Stimulated activated CD4-positive, alpha-beta T cell treated with anti-CD3 and anti-CD28 coated beads, Interleukin-2, amount 100 ng/mL, for 4 hours (primary cell): ENCODE data around the gene TRIP6.
A peak's percentile ranks its signal among the peaks of the same experiment; 100 is the strongest.

ENCODE experiments used
- DNase-seq: peaks from one replicate; pipeline ENCODE4 v3.0.0-alpha.2; 2020; ENCODE audit warnings: low read depth

TRIP6 gene

DNA sequence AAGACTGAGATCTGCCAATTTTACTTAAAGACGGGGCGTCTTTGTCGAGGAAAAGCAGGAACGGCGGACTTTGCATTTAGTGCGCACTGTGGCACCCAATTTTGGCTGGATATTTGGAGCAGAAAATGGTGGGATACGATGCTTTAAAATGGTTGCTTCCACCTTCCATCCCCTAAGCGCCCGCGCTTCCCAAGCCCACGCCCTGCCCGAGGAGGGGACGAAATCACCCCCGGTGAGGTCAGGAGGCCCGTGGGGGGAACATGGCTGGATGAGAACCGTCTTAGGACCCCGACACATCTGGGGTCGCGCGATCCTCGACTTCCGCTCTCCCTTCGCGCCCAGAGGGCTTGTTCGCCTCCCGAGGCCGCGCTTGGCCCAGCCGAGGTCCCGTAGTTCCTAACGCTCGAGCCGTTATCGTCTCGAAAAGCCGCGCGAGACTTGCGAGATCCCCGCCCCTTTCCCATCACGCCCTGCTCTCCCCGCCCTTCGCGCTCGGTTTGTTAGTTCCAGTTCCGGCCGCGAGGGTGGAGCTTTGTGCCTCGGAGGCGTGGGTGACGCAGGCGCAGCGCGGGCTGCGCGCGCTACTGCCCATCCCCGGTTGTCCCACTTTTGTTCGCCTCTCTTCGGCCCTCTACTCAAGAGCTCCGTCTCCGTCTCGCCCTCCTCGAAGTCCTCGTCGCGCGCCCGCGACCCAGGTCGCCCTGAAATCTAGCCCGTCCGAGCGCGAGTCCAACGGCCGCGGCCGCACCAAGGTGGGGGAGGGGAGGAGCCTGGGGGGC is 7.6 kb downstream of the TRIP6 start, which contains the start of gene SRRT:
Gene SRRT (plus strand): TSS at position 527 of the 779 bp plus-strand sequence. CDS start 488 bp downstream, outside the sequence.
- peak; percentile 98 for DNase-seq

DNA sequence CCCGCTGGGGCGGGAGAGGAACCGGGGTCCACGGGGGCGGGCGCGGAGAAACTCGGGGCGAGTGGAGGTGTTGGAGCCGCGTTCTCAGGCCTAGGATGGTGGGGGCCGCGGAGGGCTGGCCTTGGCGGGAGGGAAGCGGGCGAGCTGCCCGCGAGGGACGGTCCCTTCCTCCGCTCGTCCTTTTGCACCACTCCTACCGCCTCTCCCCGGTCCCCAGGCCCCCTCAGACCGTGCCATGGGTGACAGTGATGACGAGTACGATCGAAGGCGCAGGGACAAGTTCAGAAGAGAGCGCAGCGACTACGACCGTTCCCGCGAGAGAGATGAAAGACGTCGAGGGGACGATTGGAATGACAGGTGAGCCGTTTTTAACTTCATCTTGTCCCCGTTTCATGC is 8.2 kb downstream of the TRIP6 start:
- no peak for DNase-seq

DNA sequence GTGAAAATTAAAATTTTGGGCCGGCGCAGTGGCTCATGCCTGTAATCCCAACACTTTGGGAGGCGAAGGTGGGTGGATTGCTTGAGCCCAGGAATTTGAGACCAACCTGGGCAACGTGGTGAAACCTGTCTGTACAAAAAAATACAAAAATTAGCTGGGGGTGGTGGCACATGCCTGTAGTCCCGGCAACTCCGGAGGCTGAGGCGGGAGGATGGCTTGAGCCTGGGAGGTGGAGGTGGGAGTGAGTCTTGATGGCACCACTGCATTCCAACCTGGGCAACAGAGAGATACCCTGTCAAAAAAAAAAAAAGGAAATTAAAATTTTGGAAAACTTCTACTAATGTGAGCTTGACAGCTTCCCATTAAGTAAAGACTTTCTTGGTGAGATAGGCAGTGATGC is 10.8 kb downstream of the TRIP6 start:
- no peak for DNase-seq

DNA sequence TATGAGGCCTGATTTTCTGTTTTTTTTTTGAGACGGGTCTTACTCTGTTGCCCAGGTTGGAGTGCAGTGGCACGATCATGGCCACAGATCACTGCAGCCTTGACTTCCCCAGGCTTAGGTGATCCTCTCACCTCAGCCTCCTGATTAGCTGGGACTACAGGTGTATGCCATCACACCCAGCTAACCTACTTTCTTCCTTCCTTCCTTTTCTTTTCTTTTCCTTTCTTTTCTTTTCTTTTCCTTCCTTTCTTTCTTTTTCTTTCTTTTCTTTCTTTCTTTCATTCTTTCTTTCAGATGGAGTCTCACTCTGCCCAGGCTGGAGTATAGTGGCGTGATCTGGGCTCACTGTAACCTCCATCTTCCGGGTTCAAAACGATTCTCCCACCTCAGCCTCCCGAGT is 11.5 kb downstream of the TRIP6 start:
- DNase-seq: no peak

DNA sequence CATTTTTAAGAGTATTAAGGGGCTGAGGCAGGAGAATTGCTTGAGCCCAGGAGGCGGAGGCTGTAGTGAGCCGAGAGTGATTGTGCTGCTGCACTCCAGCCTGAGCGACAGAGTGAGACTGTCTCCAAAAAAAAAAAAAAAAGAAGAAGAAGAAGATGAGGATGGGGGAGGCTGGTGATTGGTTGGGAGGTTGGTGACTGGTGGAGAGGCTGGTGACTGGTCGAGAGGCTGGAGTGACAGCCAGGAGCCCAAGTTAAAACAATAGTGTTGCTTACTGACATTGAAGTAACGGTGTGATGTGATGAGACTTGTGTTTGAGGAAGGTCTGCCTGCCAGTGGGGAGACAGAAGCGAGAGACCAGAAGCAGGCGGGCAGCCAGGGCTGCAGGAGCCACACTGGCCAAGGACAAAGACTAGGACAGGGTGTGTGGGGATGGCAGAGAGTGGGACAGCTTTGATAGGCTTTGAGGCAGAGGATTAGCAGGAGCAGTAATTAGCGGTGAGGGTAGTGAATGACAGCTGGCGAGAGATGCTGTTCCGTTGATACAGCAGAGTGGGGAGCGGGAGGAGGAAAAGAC is 12.6 kb downstream of the TRIP6 start:
- no peak for DNase-seq

DNA sequence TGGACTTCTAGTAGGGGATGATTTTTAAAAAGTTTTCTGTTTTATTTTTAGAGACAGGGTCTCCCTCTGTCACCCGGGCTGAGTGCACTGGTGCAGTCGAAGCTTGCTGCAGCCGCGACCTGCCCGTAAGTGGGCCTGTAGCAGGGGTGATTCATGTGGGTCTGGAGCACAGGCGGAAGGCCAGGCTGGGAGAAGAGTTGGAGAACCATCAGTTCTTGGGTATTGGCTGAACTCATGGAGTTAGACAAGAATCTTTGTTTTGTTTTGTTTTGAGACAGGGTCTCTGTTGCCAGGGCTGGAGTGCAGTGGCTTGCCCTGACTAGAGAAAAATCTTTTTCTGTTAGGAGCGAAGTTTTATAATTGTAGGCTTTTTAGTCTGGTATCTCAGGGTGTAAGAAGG is 13.5 kb downstream of the TRIP6 start:
- DNase-seq: no peak

DNA sequence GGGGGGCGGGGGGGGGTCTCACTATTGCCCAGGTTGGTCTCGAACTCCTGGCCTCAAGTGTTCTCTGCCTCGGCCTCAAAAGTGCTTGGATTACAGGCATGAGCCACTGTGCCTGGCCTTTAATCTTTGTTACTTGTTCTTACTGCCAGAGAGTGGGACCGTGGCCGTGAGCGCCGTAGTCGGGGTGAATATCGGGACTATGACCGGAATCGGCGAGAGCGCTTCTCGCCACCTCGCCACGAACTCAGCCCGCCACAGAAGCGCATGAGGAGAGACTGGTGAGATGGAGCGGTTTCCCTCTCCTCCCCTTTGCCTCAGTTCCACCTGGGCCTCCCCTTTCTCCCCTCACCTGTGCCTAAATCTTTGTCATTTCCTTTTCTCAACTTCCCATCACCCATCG is 13.9 kb downstream of the TRIP6 start:
- no peak for DNase-seq

DNA sequence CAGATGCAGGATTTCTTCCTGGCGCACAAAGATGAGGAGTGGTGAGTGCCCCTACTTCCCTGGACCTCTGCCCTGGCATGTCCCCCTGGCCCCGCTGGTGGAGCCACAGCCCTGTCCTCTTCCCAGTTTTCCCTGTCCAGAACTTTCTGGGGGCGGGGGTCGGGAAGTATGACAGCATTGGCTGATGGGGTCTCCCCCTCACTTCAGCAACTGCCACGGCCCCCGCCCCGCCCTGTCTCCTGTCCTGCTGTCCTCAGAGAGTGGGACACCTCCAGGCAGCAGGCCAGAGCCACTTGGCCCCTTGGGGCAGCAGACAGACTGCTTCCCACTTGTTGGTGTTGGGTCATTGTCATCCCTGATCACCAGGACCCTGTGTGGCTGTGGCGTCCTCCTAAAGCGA is 15.0 kb downstream of the TRIP6 start:
- no peak for DNase-seq

DNA sequence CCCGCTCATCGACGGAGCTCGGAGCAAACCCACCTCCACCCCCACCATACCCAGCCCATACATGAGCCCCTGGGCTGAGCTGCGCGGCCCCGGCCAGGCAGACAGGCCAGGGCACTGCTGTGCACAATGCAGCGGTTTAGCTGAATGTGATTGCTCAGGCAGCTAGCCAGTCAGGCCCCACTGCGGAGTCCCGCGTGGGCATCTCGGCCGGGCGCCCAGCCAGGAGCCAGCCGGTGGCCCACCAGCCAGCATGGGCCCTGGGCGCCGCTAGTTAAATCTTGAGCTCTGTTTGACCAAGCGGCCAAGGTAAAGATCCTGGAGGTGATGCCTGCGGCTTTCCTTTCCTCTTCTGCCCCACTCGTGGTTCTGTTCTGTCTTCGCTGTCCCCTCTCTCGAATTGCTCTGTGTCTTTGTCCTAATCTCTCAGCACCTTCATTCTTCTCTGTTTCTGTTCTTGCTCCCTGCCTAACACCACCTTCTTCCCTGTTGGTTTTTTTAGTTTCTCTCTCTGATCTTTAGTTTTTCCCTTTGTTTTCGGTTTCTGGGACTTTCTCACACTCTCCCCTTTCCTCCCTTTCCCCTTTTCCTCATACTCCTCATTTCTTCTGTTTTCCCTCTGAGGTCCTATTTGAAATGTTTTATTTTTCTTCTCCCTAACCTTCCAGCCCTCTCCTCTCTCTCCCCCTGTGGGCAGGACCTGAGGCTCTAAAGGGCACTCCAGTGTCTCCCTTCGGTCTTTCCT is 15.8 kb downstream of the TRIP6 start:
- DNase-seq: no peak

DNA sequence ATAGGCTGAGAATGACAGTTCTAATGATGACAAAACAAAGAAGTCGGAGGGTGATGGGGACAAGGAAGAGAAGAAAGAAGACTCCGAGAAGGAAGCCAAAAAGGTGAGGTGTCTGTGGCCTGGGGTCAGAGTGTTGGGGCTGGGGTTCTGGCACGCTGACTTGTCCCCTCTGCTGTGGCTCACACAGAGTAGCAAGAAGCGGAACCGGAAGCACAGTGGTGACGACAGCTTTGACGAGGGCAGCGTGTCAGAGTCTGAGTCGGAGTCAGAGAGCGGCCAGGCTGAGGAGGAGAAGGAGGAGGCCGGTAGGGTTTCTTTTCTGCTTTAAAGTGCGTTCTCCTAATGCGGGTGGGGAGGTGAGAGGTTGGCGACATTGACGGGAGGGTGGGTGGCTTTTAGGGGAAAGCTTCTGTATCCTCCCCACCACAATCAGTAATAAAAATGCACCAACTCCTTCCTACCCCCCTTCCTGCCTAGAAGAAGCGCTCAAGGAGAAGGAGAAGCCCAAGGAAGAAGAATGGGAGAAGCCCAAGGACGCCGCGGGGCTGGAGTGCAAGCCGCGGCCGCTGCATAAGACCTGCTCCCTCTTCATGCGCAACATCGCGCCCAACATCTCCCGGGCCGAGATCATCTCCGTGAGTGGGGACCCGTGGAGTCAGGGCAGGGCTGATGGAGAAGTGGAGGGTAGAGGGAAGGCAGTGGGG is 17.7 kb downstream of the TRIP6 start:
- DNase-seq: no peak

DNA sequence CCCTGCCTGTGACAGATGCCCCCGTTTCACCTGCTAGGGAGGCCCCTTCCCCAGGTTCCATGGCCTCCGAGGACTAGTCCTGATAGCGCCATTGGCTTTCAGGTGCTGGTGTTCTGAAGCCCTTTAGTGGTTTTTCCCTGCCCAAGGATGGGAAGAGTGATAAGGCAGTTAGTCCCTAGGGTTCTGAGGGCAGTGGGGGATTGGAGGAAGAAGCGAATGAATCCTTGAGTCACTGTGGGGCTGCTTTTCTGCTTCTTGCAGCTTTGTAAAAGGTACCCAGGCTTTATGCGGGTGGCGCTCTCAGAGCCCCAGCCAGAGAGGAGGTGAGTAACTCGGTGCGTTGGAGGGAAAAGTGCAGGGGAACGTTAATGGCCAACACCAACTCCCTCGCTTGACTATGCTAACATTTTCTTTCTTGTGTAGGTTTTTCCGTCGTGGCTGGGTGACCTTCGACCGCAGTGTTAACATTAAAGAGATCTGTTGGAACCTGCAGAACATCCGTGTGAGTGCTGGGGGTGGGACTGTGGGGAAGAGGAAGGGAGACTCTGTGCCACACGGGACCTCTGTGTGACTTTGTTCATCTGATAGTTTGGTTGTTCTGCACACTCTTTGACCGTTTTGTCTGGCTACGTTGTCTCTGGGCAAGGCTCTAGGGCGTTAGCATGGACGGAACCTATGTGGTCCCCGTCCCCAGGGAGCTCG is 18.4 kb downstream of the TRIP6 start:
- no peak for DNase-seq

DNA sequence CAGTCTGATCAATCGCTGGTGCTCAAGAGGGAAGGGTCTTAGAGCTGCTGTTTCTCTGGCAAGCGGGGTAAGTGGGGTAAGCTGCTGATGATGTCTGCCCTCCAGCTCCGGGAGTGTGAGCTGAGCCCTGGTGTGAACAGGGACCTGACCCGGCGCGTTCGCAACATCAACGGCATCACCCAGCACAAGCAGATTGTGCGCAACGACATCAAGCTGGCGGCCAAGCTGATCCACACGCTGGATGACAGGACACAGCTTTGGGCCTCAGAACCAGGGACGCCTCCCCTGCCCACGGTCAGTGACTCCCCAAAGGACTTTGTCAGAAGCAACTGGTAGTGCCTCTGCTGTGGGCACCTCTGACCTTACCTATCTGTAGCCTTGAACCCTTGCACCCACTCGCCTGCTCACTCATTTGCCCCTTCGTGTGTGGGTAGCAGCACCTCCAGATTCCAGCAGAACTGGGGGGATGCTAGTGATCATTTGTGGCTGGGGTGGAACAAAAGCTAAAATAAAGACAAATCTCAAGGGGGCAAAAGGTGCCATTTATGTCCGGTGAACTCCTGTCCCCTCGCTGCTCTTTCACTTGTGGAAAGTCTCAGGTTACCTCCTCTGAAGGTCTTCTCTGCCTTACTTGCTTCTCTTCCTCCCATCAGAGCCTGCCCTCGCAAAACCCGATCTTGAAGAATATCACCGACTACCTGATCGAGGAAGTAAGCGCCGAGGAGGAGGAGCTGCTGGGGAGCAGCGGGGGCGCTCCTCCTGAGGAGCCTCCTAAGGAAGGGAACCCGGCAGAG is 19.2 kb downstream of the TRIP6 start:
- DNase-seq: no peak

DNA sequence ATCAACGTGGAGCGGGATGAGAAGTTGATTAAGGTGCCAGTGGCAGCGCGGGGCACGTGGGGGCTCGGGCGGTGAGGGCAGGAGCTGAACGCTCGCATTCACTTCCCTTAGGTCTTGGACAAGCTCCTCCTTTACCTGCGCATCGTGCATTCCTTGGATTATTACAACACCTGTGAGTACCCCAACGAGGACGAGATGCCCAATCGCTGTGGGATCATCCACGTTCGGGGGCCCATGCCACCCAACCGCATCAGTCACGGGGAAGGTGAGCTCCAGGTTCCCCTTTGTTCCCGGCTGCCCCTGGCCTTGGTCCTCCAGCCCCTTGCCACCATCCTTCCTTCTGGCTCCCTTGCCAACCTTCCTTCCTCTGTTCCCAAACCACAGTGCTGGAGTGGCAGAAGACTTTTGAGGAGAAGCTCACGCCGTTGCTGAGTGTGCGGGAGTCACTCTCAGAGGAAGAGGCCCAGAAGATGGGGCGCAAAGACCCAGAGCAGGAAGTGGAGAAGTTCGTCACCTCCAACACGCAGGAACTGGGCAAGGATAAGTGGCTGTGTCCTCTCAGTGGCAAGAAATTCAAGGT is 19.8 kb downstream of the TRIP6 start:
- DNase-seq: no peak

DNA sequence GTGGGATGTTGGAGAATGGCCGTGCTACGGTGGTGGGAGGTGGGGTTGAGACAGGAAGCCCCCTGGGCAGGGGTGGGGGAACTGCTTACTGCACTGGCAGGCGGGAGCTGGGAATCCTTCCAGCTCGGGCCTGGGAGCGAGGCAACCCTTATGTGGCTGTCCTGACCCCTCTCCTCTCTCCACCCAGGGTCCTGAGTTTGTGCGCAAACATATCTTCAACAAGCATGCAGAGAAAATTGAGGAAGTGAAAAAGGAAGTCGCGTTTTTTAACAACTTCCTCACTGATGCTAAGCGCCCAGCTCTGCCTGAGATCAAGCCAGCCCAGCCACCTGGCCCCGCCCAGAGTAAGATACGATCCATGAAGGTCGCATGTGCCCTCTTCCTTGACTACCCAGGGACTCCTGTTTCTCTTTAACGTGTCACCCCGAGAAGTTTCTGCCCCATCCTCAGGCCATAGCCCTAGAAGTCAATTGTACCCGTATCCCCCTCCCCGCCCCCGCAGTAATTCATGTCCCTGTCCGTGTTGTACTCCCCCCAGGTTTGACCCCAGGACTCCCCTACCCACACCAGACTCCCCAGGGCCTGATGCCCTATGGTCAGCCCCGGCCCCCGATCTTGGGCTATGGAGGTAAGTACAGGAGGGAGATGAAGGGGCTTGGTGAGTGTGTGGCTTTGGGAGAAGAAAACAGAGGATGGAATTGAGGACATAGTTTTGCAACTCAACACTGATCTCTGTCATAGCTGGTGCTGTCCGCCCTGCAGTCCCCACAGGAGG is 20.5 kb downstream of the TRIP6 start:
- no peak for DNase-seq

DNA sequence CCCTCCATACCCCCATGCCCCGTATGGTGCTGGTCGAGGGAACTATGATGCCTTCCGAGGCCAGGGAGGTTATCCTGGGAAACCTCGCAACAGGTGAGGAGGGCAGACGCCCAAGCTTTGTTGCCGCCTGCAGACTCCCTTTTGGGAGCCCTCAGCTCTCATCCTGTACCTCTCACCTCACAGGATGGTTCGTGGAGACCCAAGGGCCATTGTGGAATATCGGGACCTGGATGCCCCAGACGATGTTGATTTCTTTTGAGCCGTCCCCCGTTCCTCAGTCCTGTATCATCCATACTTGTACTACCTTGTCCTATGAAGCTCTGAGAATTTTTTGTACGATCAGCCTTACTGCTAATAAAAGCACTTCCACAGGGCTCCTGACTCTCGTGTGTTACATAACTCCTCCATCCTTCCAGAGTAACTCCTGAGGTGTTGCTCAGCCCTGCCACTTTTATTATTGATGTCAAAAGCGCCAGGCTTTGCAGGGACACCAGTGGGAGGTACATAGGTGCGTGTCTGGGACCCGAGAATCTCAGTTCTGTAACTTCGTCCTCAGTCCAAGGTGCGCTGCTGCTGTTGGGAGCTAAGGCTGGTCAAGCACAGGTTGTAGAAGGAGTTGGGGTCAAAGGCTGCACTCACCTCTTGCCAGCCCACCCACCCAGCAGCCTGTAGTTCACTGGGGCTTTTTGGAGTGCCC is 21.3 kb downstream of the TRIP6 start:
- no peak for DNase-seq

DNA sequence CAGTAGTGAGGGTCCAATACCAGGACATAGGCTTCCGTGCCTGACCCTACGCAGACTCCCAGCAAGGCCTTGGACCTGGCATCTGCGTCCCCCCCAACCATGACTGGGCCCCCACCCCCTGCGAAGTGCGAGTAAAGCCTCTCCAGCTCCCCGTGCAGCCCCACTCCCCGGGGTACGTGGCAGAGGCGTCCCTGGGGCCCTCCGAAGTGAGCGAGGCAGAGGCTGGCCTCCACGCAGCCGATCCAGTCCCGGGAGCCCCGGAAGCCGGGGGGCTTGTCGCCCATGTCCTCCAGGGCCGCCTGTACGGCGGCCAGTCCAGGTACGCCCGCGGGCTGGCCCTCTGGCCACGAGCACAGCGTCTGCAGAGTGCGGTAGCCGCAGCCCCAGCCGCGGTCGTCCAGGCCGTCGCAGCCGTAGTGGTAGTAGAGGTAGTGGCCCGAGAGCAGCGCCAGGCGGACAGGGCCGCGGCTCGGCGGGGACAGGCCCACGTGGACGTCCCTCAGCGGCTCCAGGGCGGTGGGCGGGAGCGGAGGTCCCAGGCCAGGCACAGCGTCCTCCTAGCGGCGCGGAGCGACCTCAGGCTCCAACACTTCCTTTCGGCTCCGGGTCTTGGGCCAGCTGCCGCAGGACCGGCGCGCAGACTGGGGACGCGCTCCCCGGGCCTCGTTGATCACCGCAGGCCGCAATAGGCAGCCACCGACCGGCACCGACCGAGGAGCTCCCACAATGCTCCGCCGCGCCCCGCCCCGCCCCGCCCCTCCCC is 22.0 kb downstream of the TRIP6 start, which contains the start of gene UFSP1:
Gene UFSP1 (minus strand): TSS at position 728 of the 763 bp plus-strand sequence. CDS start 444 bp downstream, at position 284.
- DNase-seq: no peak

DNA sequence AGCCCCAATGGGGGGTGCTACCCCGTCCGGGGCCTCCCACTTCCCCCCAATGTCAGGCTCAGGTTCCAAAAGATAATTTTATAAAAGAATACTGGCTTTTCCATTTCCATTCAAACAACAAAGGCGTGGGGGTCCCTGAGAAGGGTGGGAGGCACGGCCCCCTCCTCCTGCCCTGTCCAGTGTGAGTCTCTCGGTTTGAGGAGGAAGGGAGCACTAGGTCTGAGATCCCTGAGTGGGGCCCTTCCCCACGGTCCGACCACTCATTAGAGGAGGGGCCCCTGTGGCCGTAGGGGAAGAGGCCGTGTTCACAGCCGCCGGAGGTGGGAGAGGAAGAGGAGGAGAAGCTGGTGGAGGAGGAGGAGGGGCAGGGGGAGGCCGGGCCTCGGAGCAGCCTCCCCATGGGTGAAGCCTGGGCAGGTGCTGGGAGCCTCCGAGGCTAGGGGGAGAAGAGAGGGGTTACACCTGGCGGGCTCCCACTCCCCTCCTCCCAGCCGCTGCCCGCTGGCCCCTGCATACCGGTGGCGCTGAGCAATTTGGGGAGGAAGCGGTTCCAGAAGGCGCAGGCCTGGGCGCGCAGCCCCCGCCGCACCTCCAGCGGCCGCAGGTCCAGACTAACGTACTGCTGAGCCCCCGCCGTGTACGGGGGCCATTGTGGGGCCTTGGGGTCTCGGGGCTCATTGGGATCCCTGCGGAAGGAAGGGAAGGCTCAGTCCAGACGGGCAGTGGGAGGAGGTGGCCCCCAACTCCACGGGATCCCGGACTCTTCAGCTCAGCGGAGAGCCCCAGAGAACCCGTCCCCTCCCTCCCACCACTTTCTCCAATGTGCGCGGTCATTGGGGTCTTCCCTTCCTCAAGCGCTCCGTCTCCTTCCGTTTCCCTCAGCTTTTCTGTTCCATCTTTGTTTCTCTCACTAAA is 23.7 kb downstream of the TRIP6 start:
- no peak for DNase-seq
